HG02885 (cell line): Measurements from ENCODE around the gene CRYBG2.
"Not testable (repeated sequence)": the region's sequence is repeated elsewhere in the genome, so short reads cannot be mapped to it uniquely, and the experiment has no call there.

Source experiments
- ATAC-seq: cut with Tn5 transposase; IDR thresholded peaks from one replicate; pipeline ENCODE4 v1.9.1; 2021; ENCODE audit warnings: mild to moderate bottlenecking; ENCODE audit not compliant: unreplicated experiment, poor library complexity

Gene CRYBG2

GRCh38 chr1:26300578-26301275 lies 53.2 kb downstream of the CRYBG2 start:
- no peak for ATAC-seq

- ATAC-seq: no peak
Observed at GRCh38 chr1:26297791-26298124, 56.2 kb downstream of the CRYBG2 start.

- no peak for ATAC-seq
Observed at GRCh38 chr1:26297057-26297790, 56.7 kb downstream of the CRYBG2 start.

- no peak for ATAC-seq
Observed at GRCh38 chr1:26296340-26297056, 57.4 kb downstream of the CRYBG2 start.

- ATAC-seq: no peak
Observed at GRCh38 chr1:26295194-26296138, 58.5 kb downstream of the CRYBG2 start.

GRCh38 chr1:26293911-26294463 lies 59.9 kb downstream of the CRYBG2 start:
- no peak for ATAC-seq

GRCh38 chr1:26292735-26293134 lies 61.2 kb downstream of the CRYBG2 start:
- not testable (repeated sequence) for ATAC-seq

GRCh38 chr1:26291939-26292338 lies 62.0 kb downstream of the CRYBG2 start:
- no peak for ATAC-seq

- no peak for ATAC-seq
Observed at GRCh38 chr1:26291433-26291832, 62.5 kb downstream of the CRYBG2 start.

GRCh38 chr1:26290882-26291261 lies 63.1 kb downstream of the CRYBG2 start:
- no peak for ATAC-seq

GRCh38 chr1:26290122-26290881 lies 63.6 kb downstream of the CRYBG2 start:
- no peak for ATAC-seq

GRCh38 chr1:26289158-26290059 lies 64.5 kb downstream of the CRYBG2 start:
- ATAC-seq: peak; percentile 47

- ATAC-seq: no peak
Observed at GRCh38 chr1:26288311-26288941, 65.5 kb downstream of the CRYBG2 start.

GRCh38 chr1:26287811-26288210 lies 66.1 kb downstream of the CRYBG2 start:
- ATAC-seq: no peak

GRCh38 chr1:26287033-26287711 lies 66.8 kb downstream of the CRYBG2 start:
- ATAC-seq: no peak

GRCh38 chr1:26286064-26286416 lies 67.9 kb downstream of the CRYBG2 start:
- ATAC-seq: no peak

- no peak for ATAC-seq
Observed at GRCh38 chr1:26285366-26286063, 68.4 kb downstream of the CRYBG2 start.
